Progenitor cell of endocrine pancreas (in vitro differentiated cells): Measurements from ENCODE around the gene BCAS3. TPM values are rescaled to one million over a fixed set of nuclear protein-coding genes. Genes with fewer than 3 reads are reported as not detected.

Experiments
- DNase-seq: peaks from one replicate; pipeline ENCODE4 v3.0.0; 2021; ENCODE audit warnings: low spot score; ENCODE audit not compliant: unreplicated experiment
- H3K27ac Mint-ChIP-seq: 2 replicates; pipeline ENCODE4 v1.8.0; 2021; ENCODE audit warnings: mild to moderate bottlenecking, moderate library complexity, mixed read lengths
- H3K27me3 Mint-ChIP-seq: 2 replicates; pipeline ENCODE4 v1.8.0; 2021; ENCODE audit warnings: mixed read lengths
- H3K36me3 Mint-ChIP-seq: 2 replicates; pipeline ENCODE4 v1.8.0; 2022; ENCODE audit warnings: mixed read lengths; ENCODE audit not compliant: insufficient read depth
- H3K4me1 Mint-ChIP-seq: 2 replicates; pipeline ENCODE4 v1.8.0; 2021; ENCODE audit warnings: low read depth, mixed read lengths
- H3K4me3 Mint-ChIP-seq: 2 replicates; pipeline ENCODE4 v1.8.0; 2021; ENCODE audit warnings: low read depth, mild to moderate bottlenecking, moderate library complexity, mixed read lengths
- H3K9me3 Mint-ChIP-seq: 2 replicates; pipeline ENCODE4 v1.8.0; 2021; ENCODE audit warnings: low read depth, mixed read lengths
- CTCF ChIP-seq: fragments of 200-600 bp; sonication (generic); IDR thresholded peaks from one replicate; pipeline ENCODE4 v1.5.0; 2021; ENCODE audit warnings: antibody characterized with exemption, mild to moderate bottlenecking; ENCODE audit not compliant: unreplicated experiment
- total RNA-seq: library from RNA; stranded (reverse); gene quantifications from 2 replicates; pipeline ENCODE4 v1.2.1, GENCODE V29; 2021

BCAS3 gene
- total RNA-seq, 1 donor from 2014 or later, result 36.1 TPM

- no peak for TF ChIP-seq CTCF
- H3K27ac Mint-ChIP-seq, result no peak overlapping the region
- H3K36me3 Mint-ChIP-seq, result peaks cover 9% of the 10 kb centered on the region
- DNase-seq, result no peak
- peaks cover 3% of the 10 kb centered on the region for H3K9me3 Mint-ChIP-seq
- peaks cover 4% of the 10 kb centered on the region for H3K4me1 Mint-ChIP-seq
- no peak overlapping the region for H3K4me3 Mint-ChIP-seq
- no peaks in the 10 kb centered on the region for H3K27me3 Mint-ChIP-seq
Observed at GRCh38 chr17:61076621-61077031, 399.0 kb downstream of the BCAS3 start.

GRCh38 chr17:61081959-61082358, 404.3 kb downstream of the BCAS3 start:
- Mint-ChIP-seq H3K4me3 (no peak overlapping the region), H3K4me1 (peaks cover 15% of the 10 kb centered on the region), H3K9me3 (peaks cover 3% of the 10 kb centered on the region), H3K36me3 (peaks cover 5% of the 10 kb centered on the region), H3K27me3 (no peaks in the 10 kb centered on the region), H3K27ac (no peak overlapping the region)
- TF ChIP-seq CTCF, result no peak
- DNase-seq, result no peak

GRCh38 chr17:61084260-61084659, 406.6 kb downstream of the BCAS3 start:
- DNase-seq, result no peak
- Mint-ChIP-seq H3K27me3 (no peaks in the 10 kb centered on the region), H3K27ac (no peak overlapping the region), H3K4me1 (peaks cover 20% of the 10 kb centered on the region), H3K4me3 (no peak overlapping the region), H3K36me3 (peaks cover 5% of the 10 kb centered on the region), H3K9me3 (peaks cover 5% of the 10 kb centered on the region)
- no peak for TF ChIP-seq CTCF

GRCh38 chr17:61087024-61087423, 409.4 kb downstream of the BCAS3 start:
- H3K9me3 Mint-ChIP-seq, result peaks cover 10% of the 10 kb centered on the region
- peaks cover 8% of the 10 kb centered on the region for H3K36me3 Mint-ChIP-seq
- DNase-seq, result no peak
- TF ChIP-seq CTCF, result no peak
- no peak overlapping the region for H3K27ac Mint-ChIP-seq
- H3K27me3 Mint-ChIP-seq, result no peaks in the 10 kb centered on the region
- no peak overlapping the region for H3K4me3 Mint-ChIP-seq
- H3K4me1 Mint-ChIP-seq, result peaks cover 20% of the 10 kb centered on the region

GRCh38 chr17:61088556-61088955, 410.9 kb downstream of the BCAS3 start:
- Mint-ChIP-seq H3K4me3 (no peak overlapping the region), H3K4me1 (peaks cover 10% of the 10 kb centered on the region), H3K27me3 (no peaks in the 10 kb centered on the region), H3K9me3 (peaks cover 13% of the 10 kb centered on the region), H3K27ac (no peak overlapping the region), H3K36me3 (peaks cover 10% of the 10 kb centered on the region)
- DNase-seq, result no peak
- no peak for TF ChIP-seq CTCF
